T-helper 1 cell treated with Interleukin-12 subunit alpha and Interleukin-12 subunit beta and Interleukin-4 antibody, amounts not matched to agents 30 ng/mL and 1 ng/mL, for 36 hours (primary cell): ENCODE results near the gene ATAD1. TPM values are rescaled to one million over a fixed set of nuclear protein-coding genes. Genes with fewer than 3 reads are reported as not detected.
"Not testable (repeated sequence)": the region's sequence is repeated elsewhere in the genome, so short reads cannot be mapped to it uniquely, and the experiment has no call there.

Source experiments
- intact Hi-C: fragments of 100-400 bp; cut with micrococcal nuclease; formaldehyde crosslinking; loops from one replicate; pipeline ENCODE4 v1.15.1; 2024
- total RNA-seq: library from RNA; stranded (reverse); gene quantifications from 2 replicates; pipeline ENCODE4 v1.2.3, GENCODE V29; 2022

ATAD1 gene, protein sequence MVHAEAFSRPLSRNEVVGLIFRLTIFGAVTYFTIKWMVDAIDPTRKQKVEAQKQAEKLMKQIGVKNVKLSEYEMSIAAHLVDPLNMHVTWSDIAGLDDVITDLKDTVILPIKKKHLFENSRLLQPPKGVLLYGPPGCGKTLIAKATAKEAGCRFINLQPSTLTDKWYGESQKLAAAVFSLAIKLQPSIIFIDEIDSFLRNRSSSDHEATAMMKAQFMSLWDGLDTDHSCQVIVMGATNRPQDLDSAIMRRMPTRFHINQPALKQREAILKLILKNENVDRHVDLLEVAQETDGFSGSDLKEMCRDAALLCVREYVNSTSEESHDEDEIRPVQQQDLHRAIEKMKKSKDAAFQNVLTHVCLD
- 47.8 and 49.3 TPM in 2 replicates for total RNA-seq

GRCh38 chr10:87817609-87818504, at the start of gene ATAD1:
Gene ATAD1, minus strand, starts transcription at chr10:87818226. Its CDS starts 3,627 bp downstream, at chr10:87814599.
- intact Hi-C loops: loop anchor here (1.0 to 10.0 kb wide), 15 partner anchors 25 to 1884 kb away; partner anchors contain the start of genes BMPR1A, FAS, IFIT5 and KIF20B

GRCh38 chr10:87867453-87867852, 49.4 kb upstream of the ATAD1 start:
- intact Hi-C loops: loop anchor here (5.0 to 10.0 kb wide), 2 partner anchors 65 to 1837 kb away; partner anchors contain the start of gene KIF20B

DNA sequence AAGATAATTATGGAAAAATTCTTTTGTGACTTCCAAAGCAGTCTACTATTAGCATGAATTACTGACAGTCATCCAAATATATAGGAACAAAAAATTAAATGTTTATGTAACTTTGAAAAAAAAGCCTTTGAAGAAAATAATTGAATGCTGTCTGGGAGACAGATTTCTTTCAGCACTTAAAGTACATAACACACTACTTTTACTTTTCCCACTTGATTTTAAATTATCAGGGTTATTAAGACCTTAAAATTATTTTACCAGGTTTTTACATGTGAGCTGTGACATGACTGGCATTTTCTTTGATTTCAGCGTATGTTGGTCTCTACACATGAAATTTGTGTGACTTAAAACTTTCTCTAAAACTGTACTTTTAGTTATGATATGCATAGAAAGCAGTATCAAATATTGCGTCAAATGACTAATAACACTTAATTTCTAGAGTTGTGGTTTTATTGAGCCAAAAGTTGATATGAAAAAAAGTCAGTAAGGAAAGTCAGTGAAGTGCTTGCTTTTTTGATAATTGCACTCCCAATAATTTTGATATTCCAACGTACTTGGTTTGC, 48.5 kb upstream of the ATAD1 start:
- intact Hi-C loops: loop anchor here (5.0 to 10.0 kb wide), 2 partner anchors 66 to 1838 kb away; partner anchors contain the start of gene KIF20B

DNA sequence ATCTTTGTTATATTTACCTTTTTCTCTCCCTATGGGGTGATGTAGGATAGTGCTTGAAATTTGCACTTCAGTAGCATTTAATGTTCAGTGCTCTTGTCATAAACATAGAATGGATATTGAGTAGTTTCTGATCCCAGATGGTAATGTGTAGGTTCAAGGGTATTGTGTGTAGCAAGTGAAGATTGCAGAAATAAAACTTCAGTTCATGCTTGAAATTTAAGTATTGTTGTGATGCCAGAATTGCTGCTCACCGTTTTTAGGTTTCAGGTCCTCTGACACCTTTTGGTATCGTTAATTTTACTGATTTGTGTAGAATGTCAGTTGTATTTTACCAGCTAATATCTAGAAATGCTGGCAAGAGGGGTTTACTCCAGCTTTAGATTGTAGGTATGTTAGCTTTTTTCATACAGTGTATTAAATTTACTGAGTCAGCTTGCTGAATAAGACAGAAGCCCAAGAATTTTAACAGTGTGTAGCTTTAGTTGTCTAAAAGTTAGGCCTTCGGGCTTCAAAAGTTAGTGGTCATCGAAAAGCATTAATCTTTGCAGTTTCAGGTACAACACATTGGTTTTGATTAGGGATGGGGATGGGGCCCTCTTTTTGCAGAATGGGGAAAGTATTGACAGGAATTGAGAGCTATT, 47.3 kb upstream of the ATAD1 start:
- intact Hi-C loops: loop anchor here (2.0 to 10.0 kb wide), 3 partner anchors 15 to 1839 kb away; partner anchors contain the start of gene KIF20B

DNA sequence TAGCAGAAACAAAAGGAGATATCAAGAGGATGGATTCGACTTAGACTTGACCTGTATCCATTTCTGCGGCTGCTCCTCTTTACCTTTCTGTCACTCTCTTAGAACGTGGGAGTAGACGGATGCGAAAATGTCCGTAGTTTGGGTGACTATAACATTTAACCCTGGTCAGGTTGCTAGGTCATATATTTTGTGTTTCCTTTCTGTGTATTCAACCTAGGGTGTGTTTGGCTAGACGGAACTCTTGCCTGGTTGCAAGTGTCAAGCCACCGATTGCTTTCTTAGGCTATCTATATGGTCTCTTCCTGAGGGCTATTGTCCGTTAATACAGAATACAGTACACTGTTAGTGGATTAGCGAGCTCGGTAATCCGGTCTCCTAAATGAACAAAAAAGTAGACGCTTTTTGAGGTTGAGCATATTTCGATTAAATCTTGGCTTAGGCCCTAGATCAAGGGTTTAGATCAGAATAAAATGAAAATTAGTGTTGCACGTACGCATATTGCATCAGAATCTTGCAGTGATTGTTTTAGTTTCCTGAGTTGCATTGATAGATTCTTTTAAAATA, 46.6 kb upstream of the ATAD1 start:
- intact Hi-C loops: loop anchor here (1.0 to 10.0 kb wide), 6 partner anchors 8 to 1840 kb away; partner anchors contain the start of genes FAS, KIF20B and PAPSS2

GRCh38 chr10:87863951-87864495, 46.0 kb upstream of the ATAD1 start:
- intact Hi-C loops: loop anchor here (1.0 to 10.0 kb wide), 9 partner anchors 8 to 1841 kb away; partner anchors contain the start of genes FAS, GLUD1, KIF20B and PAPSS2

DNA sequence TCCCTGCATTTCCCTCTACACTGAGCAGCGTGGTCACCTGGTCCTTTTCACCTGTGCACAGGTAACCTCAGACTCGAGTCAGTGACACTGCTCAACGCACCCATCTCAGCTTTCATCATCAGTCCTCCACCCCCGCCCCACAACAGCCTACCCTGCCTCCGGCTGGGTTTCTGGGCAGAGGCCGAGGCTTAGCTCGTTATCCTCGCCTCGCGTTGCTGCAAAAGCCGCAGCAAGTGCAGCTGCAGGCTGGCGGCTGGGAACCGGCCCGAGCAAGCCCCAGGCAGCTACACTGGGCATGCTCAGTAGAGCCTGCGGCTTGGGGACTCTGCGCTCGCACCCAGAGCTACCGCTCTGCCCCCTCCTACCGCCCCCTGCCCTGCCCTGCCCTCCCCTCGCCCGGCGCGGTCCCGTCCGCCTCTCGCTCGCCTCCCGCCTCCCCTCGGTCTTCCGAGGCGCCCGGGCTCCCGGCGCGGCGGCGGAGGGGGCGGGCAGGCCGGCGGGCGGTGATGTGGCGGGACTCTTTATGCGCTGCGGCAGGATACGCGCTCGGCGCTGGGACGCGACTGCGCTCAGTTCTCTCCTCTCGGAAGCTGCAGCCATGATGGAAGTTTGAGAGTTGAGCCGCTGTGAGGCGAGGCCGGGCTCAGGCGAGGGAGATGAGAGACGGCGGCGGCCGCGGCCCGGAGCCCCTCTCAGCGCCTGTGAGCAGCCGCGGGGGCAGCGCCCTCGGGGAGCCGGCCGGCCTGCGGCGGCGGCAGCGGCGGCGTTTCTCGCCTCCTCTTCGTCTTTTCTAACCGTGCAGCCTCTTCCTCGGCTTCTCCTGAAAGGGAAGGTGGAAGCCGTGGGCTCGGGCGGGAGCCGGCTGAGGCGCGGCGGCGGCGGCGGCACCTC, 45.3 kb upstream of the ATAD1 start, which contains the start of the genes KLLN and PTEN:
Gene KLLN, minus strand, starts transcription at position 481 of the 891 bp plus-strand sequence. CDS start 1,046 bp downstream, outside the sequence.
Gene PTEN, plus strand, starts transcription at position 573 of the 891 bp plus-strand sequence. CDS start 845 bp downstream, outside the sequence.
- intact Hi-C loops: loop anchor here (1.0 to 10.0 kb wide), 7 partner anchors 206 to 1842 kb away; partner anchors contain the start of genes FAS, GLUD1, KIF20B and PAPSS2

GRCh38 chr10:87862679-87863052, 44.6 kb upstream of the ATAD1 start:
- intact Hi-C loops: loop anchor here (1.0 to 10.0 kb wide), 13 partner anchors 44 to 1842 kb away; partner anchors contain the start of genes ATAD1, FAS, GLUD1 and KIF20B

- intact Hi-C loops: loop anchor here (1.0 to 10.0 kb wide), 13 partner anchors 17 to 1843 kb away; partner anchors contain the start of genes ATAD1, FAS, GLUD1 and KIF20B
Measured at GRCh38 chr10:87861953-87862678, 44.1 kb upstream of the ATAD1 start.

- intact Hi-C loops: loop anchor here (2.0 to 10.0 kb wide), 4 partner anchors 17 to 1843 kb away; partner anchors contain the start of genes FAS, KIF20B and PAPSS2
Measured at GRCh38 chr10:87861566-87861952, 43.5 kb upstream of the ATAD1 start.

DNA sequence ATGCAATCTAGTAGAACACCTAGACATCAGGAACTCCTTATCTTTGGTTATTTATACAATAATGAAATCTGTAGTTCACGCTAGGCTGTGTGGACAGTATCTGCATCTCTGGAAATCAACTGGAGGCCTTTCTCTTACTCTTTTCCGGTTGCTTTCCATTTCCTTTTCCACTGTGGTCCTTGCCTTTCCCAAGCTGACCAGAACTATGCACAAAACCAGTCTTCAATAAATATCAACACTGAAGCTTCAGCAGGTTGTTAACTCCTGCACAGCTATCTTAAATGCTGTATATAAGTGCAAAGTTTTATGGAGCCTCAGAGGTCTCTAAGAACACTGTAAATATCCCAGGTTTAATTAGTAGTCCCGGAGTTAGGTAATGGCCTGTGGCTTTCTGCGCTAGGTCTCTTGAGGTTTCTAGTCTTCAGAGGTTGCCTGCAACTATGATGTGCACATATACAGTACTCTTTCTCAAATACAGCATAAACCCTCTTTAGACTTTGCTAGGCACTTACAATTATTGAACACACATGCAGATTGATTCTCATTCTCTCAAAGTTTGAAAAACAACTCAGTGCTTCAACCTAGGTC, 42.9 kb upstream of the ATAD1 start:
- intact Hi-C loops: loop anchor here (1.0 to 10.0 kb wide), 6 partner anchors 16 to 1844 kb away; partner anchors contain the start of genes FAS, KIF20B and PAPSS2

DNA sequence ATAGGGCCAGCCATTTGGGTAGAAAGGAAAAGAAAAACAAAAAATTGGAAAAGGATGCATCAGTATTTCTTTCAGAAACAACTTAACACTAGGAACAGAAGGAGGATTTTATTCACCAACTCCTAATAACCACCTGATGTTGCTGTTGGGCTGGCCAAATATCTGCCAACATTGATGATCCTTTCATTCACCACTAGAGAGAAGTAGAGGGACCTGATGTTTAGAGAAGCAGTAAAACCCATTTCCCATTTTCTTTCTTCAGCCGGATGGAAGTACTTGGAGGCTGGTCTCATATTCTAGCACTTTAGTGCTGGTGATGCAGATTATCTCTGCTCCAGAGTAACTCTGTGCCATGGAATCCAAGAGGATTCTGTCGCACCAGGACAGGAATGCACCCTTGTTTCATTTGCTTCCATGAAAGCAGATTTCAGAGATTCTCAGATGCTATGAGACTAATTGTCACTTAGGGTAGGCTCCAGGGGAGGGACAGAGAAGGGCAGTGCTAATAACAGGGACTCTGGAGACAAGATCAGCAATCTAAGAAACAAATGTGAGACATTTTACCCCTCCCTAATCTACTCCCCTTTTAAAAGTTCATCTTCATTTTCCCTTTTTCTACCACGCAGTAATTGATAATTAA, 42.2 kb upstream of the ATAD1 start:
- intact Hi-C loops: loop anchor here (1.0 to 10.0 kb wide), 6 partner anchors 15 to 1845 kb away; partner anchors contain the start of genes FAS, KIF20B and PAPSS2

DNA sequence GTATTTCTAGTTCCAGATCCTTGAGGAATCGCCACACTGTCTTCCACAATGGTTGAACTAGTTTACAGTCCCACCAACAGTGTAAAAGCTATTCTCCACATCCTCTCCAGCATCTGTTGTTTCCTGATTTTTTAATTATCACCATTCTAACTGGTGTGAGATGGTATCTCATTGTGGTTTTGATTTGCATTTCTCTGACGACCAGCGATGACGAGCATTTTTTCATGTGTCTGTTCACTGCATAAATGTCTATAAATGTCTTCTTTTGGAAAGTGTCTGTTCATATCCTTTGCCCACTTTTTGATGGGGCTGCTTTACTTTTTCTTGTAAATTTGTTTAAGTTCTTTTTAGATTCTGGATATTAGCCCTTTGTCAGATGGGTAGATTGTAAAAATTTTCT, 37.6 kb upstream of the ATAD1 start:
- intact Hi-C loops: not testable (repeated sequence)

- intact Hi-C loops: not testable (repeated sequence)
Measured at GRCh38 chr10:87855247-87855646, 37.2 kb upstream of the ATAD1 start.

- intact Hi-C loops: no loop called here
Measured at GRCh38 chr10:87852089-87852488, 34.1 kb upstream of the ATAD1 start.

GRCh38 chr10:87850742-87851205, 32.7 kb upstream of the ATAD1 start:
- intact Hi-C loops: loop anchor here (1.0 kb wide), 2 partner anchors 539 to 703 kb away; no protein-coding TSS in a partner anchor
